ENCODE data around the gene F11R. TPM values are rescaled to one million over a fixed set of nuclear protein-coding genes. Genes with fewer than 3 reads are reported as not detected.

Gene F11R
- total and polyA plus RNA-seq, 4 donors, result 25.8 to 80.4 (median 45.6) TPM

- TF ChIP-seq RAD21 (IDR thresholded peaks at IDR 0.05) (no peak), HNF4A (conservative IDR thresholded peaks at IDR 0.05) (no peak), SP1 (IDR thresholded peaks at IDR 0.05) (no peak), NR2F2 (IDR thresholded peaks at IDR 0.05) (no peak)
These were observed 8.5 kb downstream of the F11R start (continued) for GRCh38 chr1:161012420-161012819.

- H3K4me3 ChIP-seq (ENCODE audit: low read depth in 1 of 3, low read length in 3 of 3), result no peak overlapping the region
- no peak for TF ChIP-seq RAD21 (IDR thresholded peaks at IDR 0.05)
- no peak for TF ChIP-seq ZBTB33 (IDR thresholded peaks at IDR 0.05)
- TF ChIP-seq JUND (IDR thresholded peaks at IDR 0.05), result no peak
- no peak for TF ChIP-seq EGR1 (IDR thresholded peaks at IDR 0.05; ENCODE audit: low read depth in 2 of 2)
- no peak for TF ChIP-seq FOXA2 (IDR thresholded peaks at IDR 0.05)
- TF ChIP-seq GABPA (IDR thresholded peaks at IDR 0.05 in 1 of 2, conservative IDR thresholded peaks at IDR 0.05 in 1 of 2), result no peak
- no peak for TF ChIP-seq FOXA1 (IDR thresholded peaks at IDR 0.05)
- TF ChIP-seq MAX (IDR thresholded peaks at IDR 0.05), result no peak
- no peaks in the 10 kb centered on the region for H3K9me3 ChIP-seq (ENCODE audit: control insufficient read depth in 4 of 4, low read length in 3 of 4)
- H3K9ac ChIP-seq (ENCODE audit: low read depth in 1 of 2, low read length in 2 of 2), result no peak overlapping the region
- H3K27me3 ChIP-seq (ENCODE audit: control insufficient read depth in 4 of 4, insufficient read depth in 4 of 4, low read length in 3 of 4), result no peaks in the 10 kb centered on the region
- peaks cover 0 to 4% (median 1%) of the 10 kb centered on the region in 4 donors for H3K36me3 ChIP-seq (ENCODE audit: control insufficient read depth in 4 of 4, insufficient read depth in 3 of 4, low read depth in 1 of 4, low read length in 3 of 4)
- 89% methylated on average over 7 of the region's 7 CpGs for WGBS
- peak overlapping the region; percentile 28 to 30 for H3K27ac ChIP-seq (ENCODE audit: low read depth in 1 of 2, low read length in 2 of 2)
- H3K4me1 ChIP-seq (ENCODE audit: control insufficient read depth in 4 of 4, insufficient read depth in 4 of 4, low read length in 3 of 4), result peaks cover 3 to 22% (median 12%) of the 10 kb centered on the region in 4 donors
- peak; percentile 40 for DNase-seq (ENCODE audit: low spot score)
These were observed 11.2 kb downstream of the F11R start for GRCh38 chr1:161009602-161010211.

GRCh38 chr1:161008869-161009510 is 12.0 kb downstream of the F11R start:
- no peak for DNase-seq (ENCODE audit: low spot score)
- TF ChIP-seq RXRA (IDR thresholded peaks at IDR 0.05) (peak in 1 of 2 donors; percentile 29), ATF3 (IDR thresholded peaks at IDR 0.05) (no peak), HNF4A (conservative IDR thresholded peaks at IDR 0.05) (peak in 1 of 2 donors; percentile 20), JUND (IDR thresholded peaks at IDR 0.05) (no peak), YY1 (IDR thresholded peaks at IDR 0.05) (no peak), SP1 (IDR thresholded peaks at IDR 0.05) (no peak)
- Histone ChIP-seq H3K36me3 (ENCODE audit: control insufficient read depth in 4 of 4, insufficient read depth in 3 of 4, low read depth in 1 of 4, low read length in 3 of 4) (peaks cover 0 to 4% (median 1%) of the 10 kb centered on the region in 4 donors), H3K4me1 (ENCODE audit: control insufficient read depth in 4 of 4, insufficient read depth in 4 of 4, low read length in 3 of 4) (peaks cover 3 to 18% (median 11%) of the 10 kb centered on the region in 4 donors), H3K27ac (ENCODE audit: low read depth in 1 of 2, low read length in 2 of 2) (peak overlapping the region; percentile 28 to 30), H3K27me3 (ENCODE audit: control insufficient read depth in 4 of 4, insufficient read depth in 4 of 4, low read length in 3 of 4) (no peaks in the 10 kb centered on the region), H3K9me3 (ENCODE audit: control insufficient read depth in 4 of 4, low read length in 3 of 4) (no peaks in the 10 kb centered on the region), H3K9ac (ENCODE audit: low read depth in 1 of 2, low read length in 2 of 2) (no peak overlapping the region), H3K4me3 (ENCODE audit: low read depth in 1 of 3, low read length in 3 of 3) (no peak overlapping the region)
- WGBS, result 68% methylated on average over 4 of the region's 4 CpGs

Data from liver (tissue), 9 donors.